LNCAP (cell line): ENCODE measurements around the gene AFAP1L2.

Experiments
- CTCF ChIP-seq: fragments of 450-650 bp; IDR thresholded peaks from 2 replicates; pipeline ENCODE4 v1.5.1; 2017; ENCODE audit warnings: mild to moderate bottlenecking

AFAP1L2 gene

GRCh38 chr10:114393886-114394285, 10.4 kb downstream of the AFAP1L2 start:
- TF ChIP-seq CTCF, result no peak

- TF ChIP-seq CTCF, result no peak
These were observed 10.8 kb downstream of the AFAP1L2 start for GRCh38 chr10:114393482-114393881.

- TF ChIP-seq CTCF, result no peak
These were observed 12.0 kb downstream of the AFAP1L2 start for GRCh38 chr10:114392112-114392835.

- TF ChIP-seq CTCF, result no peak
These were observed 12.7 kb downstream of the AFAP1L2 start for GRCh38 chr10:114391599-114391998.

- TF ChIP-seq CTCF, result no peak
These were observed 14.9 kb downstream of the AFAP1L2 start for GRCh38 chr10:114389426-114389825.

GRCh38 chr10:114388275-114388674, 16.0 kb downstream of the AFAP1L2 start:
- TF ChIP-seq CTCF, result no peak

GRCh38 chr10:114387784-114388183, 16.5 kb downstream of the AFAP1L2 start:
- TF ChIP-seq CTCF, result no peak

- TF ChIP-seq CTCF, result no peak
These were observed 17.9 kb downstream of the AFAP1L2 start for GRCh38 chr10:114386452-114386851.
